ENCODE measurements around the gene ASPSCR1. TPM values are rescaled to one million over a fixed set of nuclear protein-coding genes. Genes with fewer than 3 reads are reported as not detected.

The ASPSCR1 gene
- total RNA-seq, 1 donor from 2014 or later: 45.9 TPM

GRCh38 chr17:82058855-82059249 lies 81.4 kb downstream of the ASPSCR1 start:
- Mint-ChIP-seq H3K4me3 (ENCODE audit: unreplicated experiment) (no peak overlapping the region), H3K9me3 (ENCODE audit: unreplicated experiment) (no peaks in the 10 kb centered on the region), H3K27ac (ENCODE audit: unreplicated experiment) (no peak overlapping the region), H3K36me3 (ENCODE audit: unreplicated experiment) (peaks cover 14% of the 10 kb centered on the region), H3K27me3 (ENCODE audit: unreplicated experiment) (no peaks in the 10 kb centered on the region), H3K4me1 (ENCODE audit: unreplicated experiment) (no peaks in the 10 kb centered on the region)
- TF ChIP-seq CTCF (IDR thresholded peaks at IDR 0.05): no peak
- DNase-seq (ENCODE audit: extremely low spot score, unreplicated experiment): no peak

GRCh38 chr17:82059272-82060000 lies 82.0 kb downstream of the ASPSCR1 start:
- Mint-ChIP-seq H3K9me3 (ENCODE audit: unreplicated experiment) (no peaks in the 10 kb centered on the region), H3K36me3 (ENCODE audit: unreplicated experiment) (peaks cover 14% of the 10 kb centered on the region), H3K27me3 (ENCODE audit: unreplicated experiment) (no peaks in the 10 kb centered on the region), H3K27ac (ENCODE audit: unreplicated experiment) (no peak overlapping the region), H3K4me3 (ENCODE audit: unreplicated experiment) (no peak overlapping the region), H3K4me1 (ENCODE audit: unreplicated experiment) (peaks cover 5% of the 10 kb centered on the region)
- no peak for DNase-seq (ENCODE audit: extremely low spot score, unreplicated experiment)
- TF ChIP-seq CTCF (IDR thresholded peaks at IDR 0.05): no peak

- no peak for DNase-seq (ENCODE audit: extremely low spot score, unreplicated experiment)
- Mint-ChIP-seq H3K4me1 (ENCODE audit: unreplicated experiment) (peaks cover 7% of the 10 kb centered on the region), H3K27ac (ENCODE audit: unreplicated experiment) (no peak overlapping the region), H3K36me3 (ENCODE audit: unreplicated experiment) (peaks cover 11% of the 10 kb centered on the region), H3K4me3 (ENCODE audit: unreplicated experiment) (no peak overlapping the region), H3K9me3 (ENCODE audit: unreplicated experiment) (no peaks in the 10 kb centered on the region), H3K27me3 (ENCODE audit: unreplicated experiment) (no peaks in the 10 kb centered on the region)
- no peak for TF ChIP-seq CTCF (IDR thresholded peaks at IDR 0.05)
Observed at GRCh38 chr17:82060001-82060380, 82.6 kb downstream of the ASPSCR1 start.

GRCh38 chr17:82060614-82061013 lies 83.2 kb downstream of the ASPSCR1 start:
- no peaks in the 10 kb centered on the region for H3K9me3 Mint-ChIP-seq (ENCODE audit: unreplicated experiment)
- no peaks in the 10 kb centered on the region for H3K27me3 Mint-ChIP-seq (ENCODE audit: unreplicated experiment)

More at GRCh38 chr17:82060614-82061013, 83.2 kb downstream of the ASPSCR1 start:
- H3K27ac Mint-ChIP-seq (ENCODE audit: unreplicated experiment): no peak overlapping the region
- H3K4me1 Mint-ChIP-seq (ENCODE audit: unreplicated experiment): peaks cover 7% of the 10 kb centered on the region
- TF ChIP-seq CTCF (IDR thresholded peaks at IDR 0.05): no peak
- H3K4me3 Mint-ChIP-seq (ENCODE audit: unreplicated experiment): no peak overlapping the region
- no peak for DNase-seq (ENCODE audit: extremely low spot score, unreplicated experiment)
- H3K36me3 Mint-ChIP-seq (ENCODE audit: unreplicated experiment): peaks cover 10% of the 10 kb centered on the region

Measured in osteocyte (in vitro differentiated cells).